ENCODE data around the gene SERINC2. TPM values are rescaled to one million over a fixed set of nuclear protein-coding genes. Genes with fewer than 3 reads are reported as not detected.

Gene SERINC2
- total and polyA plus RNA-seq, 4 donors = 6.1 to 59.1 (median 38.8) TPM

GRCh38 chr1:31396633-31397351 is 16.2 kb upstream of the SERINC2 start:
- TF ChIP-seq CTCF (IDR thresholded peaks at IDR 0.05; ENCODE audit: control extremely low read depth, extremely low read depth) = no peak
- Histone ChIP-seq H3K27ac (ENCODE audit: low read depth in 1 of 2, low read length in 1 of 2) (no peak overlapping the region), H3K4me1 (ENCODE audit: control insufficient read depth in 5 of 5, insufficient read depth in 5 of 5, low read length in 5 of 5) (peaks cover 0 to 6% (median 0%) of the 10 kb centered on the region in 5 donors), H3K4me3 (no peak overlapping the region), H3K9me3 (ENCODE audit: control insufficient read depth in 4 of 4, insufficient read depth in 3 of 4, low read length in 3 of 4) (no peaks in the 10 kb centered on the region), H3K27me3 (ENCODE audit: control insufficient read depth in 3 of 3, insufficient read depth in 3 of 3, low read length in 2 of 3) (no peaks in the 10 kb centered on the region), H3K36me3 (ENCODE audit: control insufficient read depth in 4 of 4, insufficient read depth in 4 of 4, low read length in 4 of 4) (no peaks in the 10 kb centered on the region), H3K9ac (ENCODE audit: insufficient read depth in 1 of 2, low read length in 2 of 2) (no peak overlapping the region)
- no peak for DNase-seq
- WGBS, 2 donors = 78 to 89% methylated on average over 3 of the region's 3 CpGs
- no peak for ATAC-seq (ENCODE audit: insufficient read depth, low FRiP score)

GRCh38 chr1:31397360-31398095 is 15.5 kb upstream of the SERINC2 start:
- no peak for DNase-seq
- H3K27me3 ChIP-seq (ENCODE audit: control insufficient read depth in 3 of 3, insufficient read depth in 3 of 3, low read length in 2 of 3) = no peaks in the 10 kb centered on the region
- WGBS, 2 donors = 53 to 66% methylated on average over 4 of the region's 4 CpGs
- H3K9me3 ChIP-seq (ENCODE audit: control insufficient read depth in 4 of 4, insufficient read depth in 3 of 4, low read length in 3 of 4) = no peaks in the 10 kb centered on the region
- no peak for TF ChIP-seq CTCF (IDR thresholded peaks at IDR 0.05; ENCODE audit: control extremely low read depth, extremely low read depth)
- H3K36me3 ChIP-seq (ENCODE audit: control insufficient read depth in 4 of 4, insufficient read depth in 4 of 4, low read length in 4 of 4) = no peaks in the 10 kb centered on the region
- no peak overlapping the region for H3K4me3 ChIP-seq
- H3K9ac ChIP-seq (ENCODE audit: insufficient read depth in 1 of 2, low read length in 2 of 2) = no peak overlapping the region
- no peak for ATAC-seq (ENCODE audit: insufficient read depth, low FRiP score)
- no peak overlapping the region for H3K27ac ChIP-seq (ENCODE audit: low read depth in 1 of 2, low read length in 1 of 2)
- H3K4me1 ChIP-seq (ENCODE audit: control insufficient read depth in 5 of 5, insufficient read depth in 5 of 5, low read length in 5 of 5) = peaks cover 0 to 6% (median 0%) of the 10 kb centered on the region in 5 donors

GRCh38 chr1:31398246-31398645 is 14.8 kb upstream of the SERINC2 start:
- Histone ChIP-seq H3K36me3 (ENCODE audit: control insufficient read depth in 4 of 4, insufficient read depth in 4 of 4, low read length in 4 of 4) (no peaks in the 10 kb centered on the region), H3K4me3 (no peak overlapping the region), H3K27ac (ENCODE audit: low read depth in 1 of 2, low read length in 1 of 2) (no peak overlapping the region), H3K27me3 (ENCODE audit: control insufficient read depth in 3 of 3, insufficient read depth in 3 of 3, low read length in 2 of 3) (no peaks in the 10 kb centered on the region), H3K9ac (ENCODE audit: insufficient read depth in 1 of 2, low read length in 2 of 2) (no peak overlapping the region), H3K4me1 (ENCODE audit: control insufficient read depth in 5 of 5, insufficient read depth in 5 of 5, low read length in 5 of 5) (peaks cover 0 to 6% (median 0%) of the 10 kb centered on the region in 5 donors), H3K9me3 (ENCODE audit: control insufficient read depth in 4 of 4, insufficient read depth in 3 of 4, low read length in 3 of 4) (no peaks in the 10 kb centered on the region)
- no peak for DNase-seq
- TF ChIP-seq CTCF (IDR thresholded peaks at IDR 0.05; ENCODE audit: control extremely low read depth, extremely low read depth) = no peak
- 91 to 95% methylated on average over 2 of the region's 2 CpGs for WGBS, 2 donors
- ATAC-seq (ENCODE audit: insufficient read depth, low FRiP score) = no peak

All from lung (tissue), 12 donors.